CD4-positive, alpha-beta T cell (primary cell): ENCODE measurements around the gene CD7. TPM values are rescaled to one million over a fixed set of nuclear protein-coding genes. Genes with fewer than 3 reads are reported as not detected.

Experiments used
- ATAC-seq: fragments of 200-7000 bp; cut with Tn5 transposase; one replicate; pipeline ENCODE4 v1.10.0; 2022; ENCODE audit warnings: mild to moderate bottlenecking; ENCODE audit not compliant: poor library complexity
- CTCF ChIA-PET: fragments of 350-600 bp; sonication (Branson Sonifier 250); formaldehyde crosslinking; loops from one replicate; lab custom pipeline; 2021; ENCODE audit warnings: antibody characterized with exemption, inconsistent platforms; lab: Charles Lee
- POLR2A ChIA-PET: fragments of 350-600 bp; sonication (Branson Sonifier 250); formaldehyde crosslinking; loops from one replicate; lab custom pipeline; 2021; ENCODE audit warnings: antibody characterized with exemption, inconsistent platforms; lab: Charles Lee
- DNase-seq, 14 experiments: peaks; one replicate each; pipeline ENCODE4 v3.0.0-alpha.2; 2013 to 2020; ENCODE audit warnings: mixed read lengths in 2 of 14
- H3K27ac ChIP-seq, 2 donors: one replicate each; pipeline versions ENCODE4 v1.5.1 to v1.7.0; 2013; ENCODE audit warnings: low read length in 2 of 2, low read depth in 1 of 2, mild to moderate bottlenecking in 1 of 2
- H3K27me3 ChIP-seq, 2 experiments: 1 replicate in 1 of 2; 2 replicates in 1 of 2; pipeline versions ENCODE4 v1.6.1 to v1.7.0; 2013; ENCODE audit warnings: low read length in 2 of 2, control low read depth in 1 of 2, mild to moderate bottlenecking in 1 of 2, moderate library complexity in 1 of 2; ENCODE audit not compliant: insufficient read depth in 2 of 2, control insufficient read depth in 1 of 2
- H3K36me3 ChIP-seq: one replicate; pipeline ENCODE4 v1.6.1; 2013; ENCODE audit warnings: low read length, control low read depth; ENCODE audit not compliant: insufficient read depth
- H3K4me1 ChIP-seq: one replicate; pipeline ENCODE4 v1.6.1; 2013; ENCODE audit warnings: low read length, control low read depth; ENCODE audit not compliant: insufficient read depth
- H3K4me3 ChIP-seq: one replicate; pipeline ENCODE4 v1.5.1; 2013; ENCODE audit warnings: mild to moderate bottlenecking, low read length, moderate library complexity
- H3K9me3 ChIP-seq, 2 experiments: 1 replicate in 1 of 2; 2 replicates in 1 of 2; pipeline versions ENCODE4 v1.6.1 to v1.7.0; 2013; ENCODE audit warnings: low read length in 2 of 2, mild to moderate bottlenecking in 2 of 2, control low read depth in 1 of 2, moderate library complexity in 1 of 2; ENCODE audit not compliant: control insufficient read depth in 1 of 2, insufficient read depth in 1 of 2
- H3K27ac Mint-ChIP-seq: one replicate; pipeline ENCODE4 v1.8.0; 2020; ENCODE audit warnings: mixed read lengths
- H3K27me3 Mint-ChIP-seq: one replicate; pipeline ENCODE4 v1.8.0; 2021; ENCODE audit warnings: mixed read lengths
- H3K36me3 Mint-ChIP-seq: one replicate; pipeline ENCODE4 v1.8.0; 2021; ENCODE audit warnings: low read depth, mixed read lengths
- H3K4me1 Mint-ChIP-seq: one replicate; pipeline ENCODE4 v1.8.0; 2021; ENCODE audit warnings: low read depth, mixed read lengths
- H3K4me3 Mint-ChIP-seq: one replicate; pipeline ENCODE4 v1.8.0; 2020; ENCODE audit warnings: mild to moderate bottlenecking, mixed read lengths
- H3K9me3 Mint-ChIP-seq: one replicate; pipeline ENCODE4 v1.8.0; 2020; ENCODE audit warnings: mixed read lengths
- intact Hi-C, 2 experiments: fragments of 100-400 bp; cut with DNase I in 1 of 2; cut with micrococcal nuclease in 1 of 2; formaldehyde crosslinking; loops; one replicate each; pipeline versions ENCODE4 v1.15.1 to v1.9.0; 2023 to 2025; cut with DNase I, micrococcal nuclease
- total RNA-seq, 174 experiments: library from RNA in 2 of 174; stranded (reverse) in 2 of 174; gene quantifications; one replicate each; pipeline ENCODE4 v1.2.3 and lab custom pipeline; 2021 to 2026
- TF ChIP-seq, protein P1 (sequence below): fragments of 200-600 bp; IDR thresholded peaks from one replicate; pipeline ENCODE4 v1.8.0; 2022; ENCODE audit warnings: antibody characterized with exemption, mild to moderate bottlenecking

CD7 gene
- total RNA-seq, 2 experiments from 2014 or later = 225 to 234 TPM

- Mint-ChIP-seq H3K4me1 (peaks cover 6% of the 10 kb centered on the region), H3K27ac (no peak overlapping the region), H3K27me3 (peaks cover 12% of the 10 kb centered on the region), H3K9me3 (no peaks in the 10 kb centered on the region), H3K4me3 (no peak overlapping the region), H3K36me3 (no peaks in the 10 kb centered on the region)
- TF ChIP-seq, protein P1, sequence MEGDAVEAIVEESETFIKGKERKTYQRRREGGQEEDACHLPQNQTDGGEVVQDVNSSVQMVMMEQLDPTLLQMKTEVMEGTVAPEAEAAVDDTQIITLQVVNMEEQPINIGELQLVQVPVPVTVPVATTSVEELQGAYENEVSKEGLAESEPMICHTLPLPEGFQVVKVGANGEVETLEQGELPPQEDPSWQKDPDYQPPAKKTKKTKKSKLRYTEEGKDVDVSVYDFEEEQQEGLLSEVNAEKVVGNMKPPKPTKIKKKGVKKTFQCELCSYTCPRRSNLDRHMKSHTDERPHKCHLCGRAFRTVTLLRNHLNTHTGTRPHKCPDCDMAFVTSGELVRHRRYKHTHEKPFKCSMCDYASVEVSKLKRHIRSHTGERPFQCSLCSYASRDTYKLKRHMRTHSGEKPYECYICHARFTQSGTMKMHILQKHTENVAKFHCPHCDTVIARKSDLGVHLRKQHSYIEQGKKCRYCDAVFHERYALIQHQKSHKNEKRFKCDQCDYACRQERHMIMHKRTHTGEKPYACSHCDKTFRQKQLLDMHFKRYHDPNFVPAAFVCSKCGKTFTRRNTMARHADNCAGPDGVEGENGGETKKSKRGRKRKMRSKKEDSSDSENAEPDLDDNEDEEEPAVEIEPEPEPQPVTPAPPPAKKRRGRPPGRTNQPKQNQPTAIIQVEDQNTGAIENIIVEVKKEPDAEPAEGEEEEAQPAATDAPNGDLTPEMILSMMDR = no peak
- ATAC-seq (no peak), DNase-seq (no peak)
- Histone ChIP-seq H3K27ac (no peak overlapping the region), H3K27me3 (peaks cover 4 to 8% of the 10 kb centered on the region in 2 experiments), H3K9me3 (no peaks in the 10 kb centered on the region), H3K4me3 (no peak overlapping the region), H3K4me1 (peaks cover 6% of the 10 kb centered on the region), H3K36me3 (no peaks in the 10 kb centered on the region)
- ChIA-PET CTCF (interaction anchor here (1.0 kb wide), 1 partner anchor 36 kb away, joined by 4 read pairs; no protein-coding TSS in a partner anchor), POLR2A (no interaction called here)
- intact Hi-C loops = no loop called here
Observed at GRCh38 chr17:82357394-82357793, 40.0 kb upstream of the CD7 start.

GRCh38 chr17:82356845-82357355 lies 39.5 kb upstream of the CD7 start:
- H3K4me3 ChIP-seq = no peak overlapping the region
- H3K4me1 ChIP-seq = peaks cover 10% of the 10 kb centered on the region
- Mint-ChIP-seq H3K4me3 (no peak overlapping the region), H3K4me1 (peaks cover 6% of the 10 kb centered on the region), H3K36me3 (no peaks in the 10 kb centered on the region), H3K9me3 (no peaks in the 10 kb centered on the region), H3K27me3 (peaks cover 11% of the 10 kb centered on the region), H3K27ac (no peak overlapping the region)
- H3K9me3 ChIP-seq = no peaks in the 10 kb centered on the region
- ATAC-seq (no peak), DNase-seq (no peak)
- intact Hi-C loops = no loop called here
- TF ChIP-seq, protein P1 = no peak
- CTCF ChIA-PET = no interaction called here
- POLR2A ChIA-PET = no interaction called here
- no peak overlapping the region for H3K27ac ChIP-seq
- H3K36me3 ChIP-seq = no peaks in the 10 kb centered on the region
- peaks cover 4 to 8% of the 10 kb centered on the region in 2 experiments for H3K27me3 ChIP-seq

DNA sequence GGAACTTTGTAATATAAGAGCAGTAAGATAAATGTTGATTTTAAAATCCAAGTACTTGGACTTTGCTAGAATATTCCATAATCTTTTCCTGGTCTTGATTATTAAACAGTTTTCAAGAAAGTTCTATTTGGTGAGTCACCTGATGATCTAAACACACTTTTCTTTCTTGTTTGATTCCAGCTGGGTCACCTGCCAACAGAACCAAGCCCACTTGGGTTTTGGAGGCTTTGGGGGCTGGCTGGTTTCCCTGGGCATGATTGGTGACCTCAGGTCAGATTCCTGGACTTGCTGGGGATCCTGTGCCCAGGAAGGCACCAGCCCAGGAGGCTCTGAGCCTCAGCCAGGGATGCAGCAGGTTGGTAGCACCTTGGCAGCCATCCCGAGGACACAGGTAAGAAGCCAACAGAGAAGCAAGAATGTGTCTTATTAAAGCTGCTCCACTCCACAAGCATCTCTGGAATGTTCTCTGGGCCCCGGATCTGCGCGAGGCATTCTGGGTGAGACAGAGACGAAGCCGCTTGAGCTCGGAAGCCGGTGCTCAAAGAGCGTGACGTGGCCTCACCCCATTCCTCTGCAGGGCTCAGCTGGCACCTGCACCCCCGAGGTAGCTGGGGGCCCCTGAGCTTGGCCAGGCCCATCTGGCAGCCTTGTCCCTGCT lies 38.5 kb upstream of the CD7 start:
- peaks cover 12% of the 10 kb centered on the region for H3K27me3 Mint-ChIP-seq
- Histone ChIP-seq H3K4me3 (no peak overlapping the region), H3K36me3 (no peaks in the 10 kb centered on the region), H3K27me3 (peaks cover 8% of the 10 kb centered on the region in 2 experiments), H3K27ac (no peak overlapping the region), H3K4me1 (peaks cover 17% of the 10 kb centered on the region), H3K9me3 (no peaks in the 10 kb centered on the region)
- H3K9me3 Mint-ChIP-seq = no peaks in the 10 kb centered on the region
- no peak overlapping the region for H3K4me3 Mint-ChIP-seq
- CTCF ChIA-PET = no interaction called here
- intact Hi-C loops = no loop called here
- TF ChIP-seq, protein P1 = no peak
- DNase-seq (no peak), ATAC-seq (no peak)
- POLR2A ChIA-PET = no interaction called here
- no peaks in the 10 kb centered on the region for H3K36me3 Mint-ChIP-seq
- no peak overlapping the region for H3K27ac Mint-ChIP-seq
- peaks cover 6% of the 10 kb centered on the region for H3K4me1 Mint-ChIP-seq
